ENCODE measurements around the gene PEX6. TPM values are rescaled to one million over a fixed set of nuclear protein-coding genes. Genes with fewer than 3 reads are reported as not detected.

Gene PEX6
- total RNA-seq, 1 experiment from 2014 or later = 26.1 TPM

DNA sequence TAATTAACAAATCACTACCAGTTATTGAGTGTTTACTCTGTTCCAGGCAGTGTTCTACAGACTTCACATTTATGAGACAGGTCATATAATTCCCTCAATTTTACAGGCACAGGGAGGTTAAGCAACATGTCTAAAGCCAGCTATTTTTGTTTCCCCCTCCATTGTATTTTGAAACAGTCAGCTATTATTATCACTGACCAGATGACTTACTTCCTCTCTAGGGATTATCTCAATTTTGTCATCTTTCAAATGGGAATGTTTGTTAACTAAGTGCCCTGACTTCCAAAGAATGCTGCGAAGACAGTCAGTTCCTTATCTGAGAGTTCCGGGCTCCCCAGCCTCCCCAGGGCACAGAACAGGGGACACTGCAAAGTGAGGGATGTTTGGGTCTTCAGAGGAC, 55.3 kb downstream of the PEX6 start:
- Histone ChIP-seq H3K9me3 (ENCODE audit: low read depth, low read length, poor library complexity, severe bottlenecking) (no peaks in the 10 kb centered on the region), H3K27ac (ENCODE audit: low read depth, low read length, poor library complexity, severe bottlenecking) (no peak overlapping the region), H3K36me3 (ENCODE audit: insufficient read depth, low read length, poor library complexity, severe bottlenecking) (no peaks in the 10 kb centered on the region), H3K27me3 (replicated peaks; ENCODE audit: insufficient read depth, low read depth, low read length, poor library complexity) (no peaks in the 10 kb centered on the region), H3K4me1 (ENCODE audit: insufficient read depth, low read length, poor library complexity, severe bottlenecking) (peaks cover 4% of the 10 kb centered on the region), H3K4me3 (ENCODE audit: low read depth, low read length, poor library complexity, severe bottlenecking) (no peak overlapping the region)
- intact Hi-C loops (cut with micrococcal nuclease; ENCODE audit: unreplicated experiment) = no loop called here
- POLR2A ChIA-PET (ENCODE audit: low non-redundant PET) = no interaction called here
- CTCF ChIA-PET = no interaction called here
- no peak for DNase-seq (ENCODE audit: low spot score)
- TF ChIP-seq EZH2 (IDR thresholded peaks at IDR 0.05; ENCODE audit: borderline replicate concordance, low read depth, low read length, poor library complexity, severe bottlenecking) = no peak
- TF ChIP-seq, protein P1, sequence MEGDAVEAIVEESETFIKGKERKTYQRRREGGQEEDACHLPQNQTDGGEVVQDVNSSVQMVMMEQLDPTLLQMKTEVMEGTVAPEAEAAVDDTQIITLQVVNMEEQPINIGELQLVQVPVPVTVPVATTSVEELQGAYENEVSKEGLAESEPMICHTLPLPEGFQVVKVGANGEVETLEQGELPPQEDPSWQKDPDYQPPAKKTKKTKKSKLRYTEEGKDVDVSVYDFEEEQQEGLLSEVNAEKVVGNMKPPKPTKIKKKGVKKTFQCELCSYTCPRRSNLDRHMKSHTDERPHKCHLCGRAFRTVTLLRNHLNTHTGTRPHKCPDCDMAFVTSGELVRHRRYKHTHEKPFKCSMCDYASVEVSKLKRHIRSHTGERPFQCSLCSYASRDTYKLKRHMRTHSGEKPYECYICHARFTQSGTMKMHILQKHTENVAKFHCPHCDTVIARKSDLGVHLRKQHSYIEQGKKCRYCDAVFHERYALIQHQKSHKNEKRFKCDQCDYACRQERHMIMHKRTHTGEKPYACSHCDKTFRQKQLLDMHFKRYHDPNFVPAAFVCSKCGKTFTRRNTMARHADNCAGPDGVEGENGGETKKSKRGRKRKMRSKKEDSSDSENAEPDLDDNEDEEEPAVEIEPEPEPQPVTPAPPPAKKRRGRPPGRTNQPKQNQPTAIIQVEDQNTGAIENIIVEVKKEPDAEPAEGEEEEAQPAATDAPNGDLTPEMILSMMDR (conservative IDR thresholded peaks at IDR 0.05; ENCODE audit: low read depth, low read length) = no peak
- no TSS peak for BruUV-seq (replicated peaks)

DNA sequence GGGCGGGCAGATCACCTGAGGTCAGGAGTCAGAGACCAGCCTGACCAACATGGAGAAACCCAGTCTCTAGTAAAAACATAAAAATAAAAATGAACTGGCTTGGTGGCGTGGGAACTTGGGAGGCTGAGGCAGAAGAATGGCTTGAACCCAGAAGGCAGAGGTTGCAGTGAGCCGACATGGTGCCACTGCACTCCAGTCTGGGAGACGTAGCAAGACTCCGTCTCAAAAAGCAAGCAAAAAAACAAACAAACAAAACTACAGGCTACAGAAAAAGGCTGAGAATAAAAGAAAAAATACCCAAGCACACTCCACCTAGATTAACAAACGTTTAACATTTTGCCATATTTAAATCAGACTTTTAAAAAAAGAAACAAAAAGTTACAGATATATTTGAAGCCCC, 57.2 kb downstream of the PEX6 start:
- TF ChIP-seq, protein P1 (conservative IDR thresholded peaks at IDR 0.05; ENCODE audit: low read depth, low read length) = no peak
- no peak for TF ChIP-seq EZH2 (IDR thresholded peaks at IDR 0.05; ENCODE audit: borderline replicate concordance, low read depth, low read length, poor library complexity, severe bottlenecking)
- Histone ChIP-seq H3K4me1 (ENCODE audit: insufficient read depth, low read length, poor library complexity, severe bottlenecking) (no peaks in the 10 kb centered on the region), H3K9me3 (ENCODE audit: low read depth, low read length, poor library complexity, severe bottlenecking) (no peaks in the 10 kb centered on the region), H3K36me3 (ENCODE audit: insufficient read depth, low read length, poor library complexity, severe bottlenecking) (no peaks in the 10 kb centered on the region), H3K27ac (ENCODE audit: low read depth, low read length, poor library complexity, severe bottlenecking) (no peak overlapping the region), H3K4me3 (ENCODE audit: low read depth, low read length, poor library complexity, severe bottlenecking) (no peak overlapping the region), H3K27me3 (replicated peaks; ENCODE audit: insufficient read depth, low read depth, low read length, poor library complexity) (no peaks in the 10 kb centered on the region)
- POLR2A ChIA-PET (ENCODE audit: low non-redundant PET) = no interaction called here
- CTCF ChIA-PET = no interaction called here
- intact Hi-C loops (cut with micrococcal nuclease; ENCODE audit: unreplicated experiment) = no loop called here
- DNase-seq (ENCODE audit: low spot score) = no peak
- BruUV-seq (replicated peaks) = no TSS peak

- POLR2A ChIA-PET (ENCODE audit: low non-redundant PET) = no interaction called here
- no TSS peak for BruUV-seq (replicated peaks)
Measured at GRCh38 chr6:42916288-42916687, 62.7 kb downstream of the PEX6 start.

More at GRCh38 chr6:42916288-42916687, 62.7 kb downstream of the PEX6 start:
- no peak for DNase-seq (ENCODE audit: low spot score)
- CTCF ChIA-PET = no interaction called here
- Histone ChIP-seq H3K4me1 (ENCODE audit: insufficient read depth, low read length, poor library complexity, severe bottlenecking) (no peaks in the 10 kb centered on the region), H3K9me3 (ENCODE audit: low read depth, low read length, poor library complexity, severe bottlenecking) (no peaks in the 10 kb centered on the region), H3K36me3 (ENCODE audit: insufficient read depth, low read length, poor library complexity, severe bottlenecking) (no peaks in the 10 kb centered on the region), H3K27me3 (replicated peaks; ENCODE audit: insufficient read depth, low read depth, low read length, poor library complexity) (no peaks in the 10 kb centered on the region), H3K4me3 (ENCODE audit: low read depth, low read length, poor library complexity, severe bottlenecking) (no peak overlapping the region), H3K27ac (ENCODE audit: low read depth, low read length, poor library complexity, severe bottlenecking) (no peak overlapping the region)
- intact Hi-C loops (cut with micrococcal nuclease; ENCODE audit: unreplicated experiment) = no loop called here
- no peak for TF ChIP-seq EZH2 (IDR thresholded peaks at IDR 0.05; ENCODE audit: borderline replicate concordance, low read depth, low read length, poor library complexity, severe bottlenecking)
- TF ChIP-seq, protein P1 (conservative IDR thresholded peaks at IDR 0.05; ENCODE audit: low read depth, low read length) = no peak
